ENCODE measurements around the gene SEMA3D.

The SEMA3D gene

DNA sequence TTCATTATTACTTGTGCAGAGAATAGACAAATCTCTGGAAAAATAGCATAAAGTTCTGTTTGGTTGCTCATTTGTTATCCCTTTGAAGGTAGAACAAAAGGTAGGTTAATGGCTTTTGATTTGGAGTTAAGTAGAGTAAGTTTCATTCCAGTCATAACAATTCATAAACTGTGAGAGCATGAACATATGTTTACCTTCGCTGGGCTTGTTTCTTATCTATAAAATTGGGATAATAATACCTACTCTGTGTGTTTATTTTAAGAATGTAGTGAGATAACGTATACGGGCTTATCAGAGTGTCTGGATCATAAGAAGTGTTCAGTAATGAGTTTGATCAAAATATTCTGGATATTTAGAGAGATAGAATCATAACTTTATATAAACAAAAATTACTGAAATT, 155.4 kb downstream of the SEMA3D start:
- TF ChIP-seq, protein P1, sequence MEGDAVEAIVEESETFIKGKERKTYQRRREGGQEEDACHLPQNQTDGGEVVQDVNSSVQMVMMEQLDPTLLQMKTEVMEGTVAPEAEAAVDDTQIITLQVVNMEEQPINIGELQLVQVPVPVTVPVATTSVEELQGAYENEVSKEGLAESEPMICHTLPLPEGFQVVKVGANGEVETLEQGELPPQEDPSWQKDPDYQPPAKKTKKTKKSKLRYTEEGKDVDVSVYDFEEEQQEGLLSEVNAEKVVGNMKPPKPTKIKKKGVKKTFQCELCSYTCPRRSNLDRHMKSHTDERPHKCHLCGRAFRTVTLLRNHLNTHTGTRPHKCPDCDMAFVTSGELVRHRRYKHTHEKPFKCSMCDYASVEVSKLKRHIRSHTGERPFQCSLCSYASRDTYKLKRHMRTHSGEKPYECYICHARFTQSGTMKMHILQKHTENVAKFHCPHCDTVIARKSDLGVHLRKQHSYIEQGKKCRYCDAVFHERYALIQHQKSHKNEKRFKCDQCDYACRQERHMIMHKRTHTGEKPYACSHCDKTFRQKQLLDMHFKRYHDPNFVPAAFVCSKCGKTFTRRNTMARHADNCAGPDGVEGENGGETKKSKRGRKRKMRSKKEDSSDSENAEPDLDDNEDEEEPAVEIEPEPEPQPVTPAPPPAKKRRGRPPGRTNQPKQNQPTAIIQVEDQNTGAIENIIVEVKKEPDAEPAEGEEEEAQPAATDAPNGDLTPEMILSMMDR (IDR thresholded peaks at IDR 0.05; ENCODE audit: borderline replicate concordance, control extremely low read depth, extremely low read depth, insufficient read depth, missing control alignments): no peak
- DNase-seq (ENCODE audit: low spot score): no peak
- in situ Hi-C loops (cut with MboI; ENCODE audit: low sequenced_read_pairs, unreplicated experiment): loop anchor here (25.0 kb wide), 2 partner anchors 531 to 706 kb away; no protein-coding TSS in a partner anchor

DNA sequence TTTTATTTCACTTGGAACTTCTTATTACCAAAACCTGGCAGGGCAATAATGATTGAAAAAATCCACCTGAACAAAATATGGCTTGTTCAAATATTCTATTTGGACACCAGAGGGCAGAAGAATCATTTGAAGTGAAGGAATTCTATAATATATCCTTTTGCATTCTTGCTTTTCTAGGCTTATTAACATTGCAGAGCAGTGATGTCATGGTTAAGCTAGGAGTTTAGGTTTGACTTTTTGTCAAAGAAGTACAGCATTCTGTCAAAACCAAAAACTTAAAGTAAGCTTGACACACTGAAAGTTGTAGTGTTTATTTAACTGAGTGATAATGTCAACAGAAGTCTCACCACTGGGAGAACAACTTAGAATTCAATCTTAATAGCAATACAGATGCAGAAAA, 156.0 kb downstream of the SEMA3D start:
- in situ Hi-C loops (cut with MboI; ENCODE audit: low sequenced_read_pairs, unreplicated experiment): loop anchor here (25.0 kb wide), 2 partner anchors 531 to 706 kb away; no protein-coding TSS in a partner anchor
- no peak for DNase-seq (ENCODE audit: low spot score)
- TF ChIP-seq, protein P1 (IDR thresholded peaks at IDR 0.05; ENCODE audit: borderline replicate concordance, control extremely low read depth, extremely low read depth, insufficient read depth, missing control alignments): no peak

DNA sequence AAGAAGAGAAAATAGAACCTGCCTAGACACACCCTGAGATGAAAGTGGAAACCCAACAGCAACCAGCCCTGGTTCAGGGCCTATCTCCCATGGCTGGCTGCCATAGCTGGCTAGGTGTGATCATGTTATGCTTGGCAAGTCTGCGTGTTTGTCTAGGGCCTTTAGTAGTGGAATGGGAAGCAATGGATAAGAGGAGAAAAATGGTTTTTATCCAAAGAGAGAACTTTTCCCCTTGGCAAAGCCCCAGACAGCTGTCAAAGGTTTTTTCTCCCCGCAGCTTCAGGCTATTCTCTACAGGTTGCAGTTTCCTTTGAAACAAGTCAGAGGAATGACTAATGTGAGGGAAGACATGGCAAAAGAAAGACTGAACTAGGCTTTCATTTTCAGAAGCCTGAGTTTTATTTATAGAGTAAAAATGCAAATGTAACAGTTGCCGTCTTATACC, 161.5 kb downstream of the SEMA3D start:
- DNase-seq (ENCODE audit: low spot score): no peak
- in situ Hi-C loops (cut with MboI; ENCODE audit: low sequenced_read_pairs, unreplicated experiment): loop anchor here (10.0 to 25.0 kb wide), 3 partner anchors 537 to 1051 kb away; no protein-coding TSS in a partner anchor
- TF ChIP-seq, protein P1 (IDR thresholded peaks at IDR 0.05; ENCODE audit: borderline replicate concordance, control extremely low read depth, extremely low read depth, insufficient read depth, missing control alignments): no peak

DNA sequence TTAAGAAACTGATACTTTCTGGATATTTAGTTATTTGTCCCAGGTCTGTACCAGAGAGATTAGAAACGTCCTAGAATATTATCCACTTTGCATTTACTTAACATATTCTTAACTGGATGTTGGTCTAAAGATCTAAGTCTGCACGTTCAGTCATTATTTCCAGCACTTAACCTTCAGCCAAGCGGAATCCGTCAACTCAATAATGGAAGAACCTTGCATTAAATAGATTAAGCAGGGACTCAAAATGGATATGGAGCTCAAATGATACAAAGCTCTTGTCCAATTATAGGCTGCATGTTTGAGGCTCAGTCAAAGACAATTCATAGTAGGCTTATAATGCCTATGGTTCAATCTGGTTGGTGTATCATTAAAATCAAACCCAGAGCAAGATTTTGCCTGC, 162.9 kb downstream of the SEMA3D start:
- in situ Hi-C loops (cut with MboI; ENCODE audit: low sequenced_read_pairs, unreplicated experiment): loop anchor here (10.0 kb wide), 1 partner anchor 1049 kb away; no protein-coding TSS in a partner anchor
- TF ChIP-seq, protein P1 (IDR thresholded peaks at IDR 0.05; ENCODE audit: borderline replicate concordance, control extremely low read depth, extremely low read depth, insufficient read depth, missing control alignments): no peak
- no peak for DNase-seq (ENCODE audit: low spot score)

DNA sequence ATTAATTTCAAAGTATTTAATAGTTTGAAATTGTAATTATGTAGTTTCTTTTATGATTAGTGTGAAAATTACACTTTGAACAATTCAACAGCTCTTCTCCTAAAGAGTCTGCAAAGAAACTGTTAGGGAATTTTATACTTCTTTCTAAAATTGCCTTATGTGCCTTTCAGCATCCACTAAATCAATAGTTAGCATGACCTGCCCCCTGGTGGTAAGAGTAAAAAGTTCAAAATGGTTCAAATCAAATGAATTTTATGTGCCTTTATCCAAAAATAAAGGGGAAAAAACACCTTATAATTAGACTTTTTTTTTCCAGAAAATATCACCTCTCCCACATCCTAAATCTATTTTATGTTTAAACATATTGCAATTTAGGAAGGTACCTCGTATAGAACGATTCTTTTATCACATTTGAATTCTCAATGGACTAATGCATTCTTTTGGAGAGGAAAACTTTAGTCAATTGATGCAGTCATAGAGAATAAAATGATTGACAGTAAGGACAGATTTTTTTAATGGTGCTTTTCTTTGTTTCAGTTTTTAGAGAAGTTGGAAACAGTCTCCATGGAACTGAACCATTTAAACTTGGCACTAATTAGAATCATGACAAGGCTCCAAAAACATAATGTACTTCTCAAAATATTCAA, 163.7 kb downstream of the SEMA3D start:
- in situ Hi-C loops (cut with MboI; ENCODE audit: low sequenced_read_pairs, unreplicated experiment): loop anchor here (10.0 kb wide), 1 partner anchor 1048 kb away; no protein-coding TSS in a partner anchor
- DNase-seq (ENCODE audit: low spot score): no peak
- TF ChIP-seq, protein P1 (IDR thresholded peaks at IDR 0.05; ENCODE audit: borderline replicate concordance, control extremely low read depth, extremely low read depth, insufficient read depth, missing control alignments): peak; percentile 56

DNA sequence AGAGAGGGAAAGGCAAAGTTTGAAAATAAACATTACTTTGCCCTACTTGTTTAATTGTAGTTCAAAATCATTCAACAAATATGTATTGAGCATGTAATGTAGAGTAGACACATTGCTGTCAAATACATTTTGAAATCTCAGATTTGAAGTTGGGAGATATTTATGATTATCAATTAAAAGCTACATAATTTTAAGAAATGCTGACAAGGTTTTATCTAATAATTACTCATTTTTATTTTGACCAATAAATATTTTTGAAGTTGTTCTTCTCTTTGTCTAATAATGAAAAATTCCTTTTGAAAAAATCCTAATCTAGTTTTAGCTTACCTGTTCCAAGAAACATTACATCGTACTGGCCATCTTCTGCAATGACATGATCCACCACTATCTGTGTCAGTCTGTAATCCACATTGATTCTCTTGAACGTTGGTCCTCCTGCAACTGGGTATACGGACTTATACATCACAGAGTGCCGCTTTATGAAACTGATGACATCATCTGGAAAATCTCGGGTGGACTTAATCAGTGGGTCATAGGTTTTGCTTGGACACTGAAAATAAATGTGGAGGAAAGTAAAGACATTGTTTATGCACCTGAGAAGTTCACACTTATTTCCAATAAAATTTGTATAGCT, 164.7 kb downstream of the SEMA3D start:
- in situ Hi-C loops (cut with MboI; ENCODE audit: low sequenced_read_pairs, unreplicated experiment): loop anchor here (10.0 kb wide), 1 partner anchor 1047 kb away; no protein-coding TSS in a partner anchor
- no peak for DNase-seq (ENCODE audit: low spot score)
- TF ChIP-seq, protein P1 (IDR thresholded peaks at IDR 0.05; ENCODE audit: borderline replicate concordance, control extremely low read depth, extremely low read depth, insufficient read depth, missing control alignments): no peak

Data from GM13976 (cell line).